GDM1 (cell line): Measurements from ENCODE around the gene LMX1A.

Experiments
- DNase-seq: peaks from one replicate; lab custom pipeline; 2025; lab: John Stamatoyannopoulos, UW

LMX1A gene

DNA sequence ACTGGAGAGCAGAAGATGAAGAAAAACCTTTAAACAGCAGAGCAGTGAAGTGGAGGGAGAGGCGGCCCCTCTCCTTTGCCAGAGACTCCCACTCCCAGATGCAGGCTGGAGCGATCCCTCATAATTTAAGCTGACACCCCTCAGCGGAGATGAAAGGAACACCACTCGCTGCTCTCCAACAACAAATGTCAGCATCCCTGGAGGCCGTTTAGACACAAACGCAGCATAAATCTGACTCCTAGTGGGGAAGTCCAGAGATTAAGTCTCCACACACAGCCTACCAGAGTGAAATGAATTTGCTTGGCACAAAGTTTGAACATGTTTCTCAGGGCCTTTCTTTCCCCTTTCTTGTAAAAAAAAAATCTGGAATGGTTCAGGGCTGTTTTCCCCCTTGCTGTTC lies 137.8 kb downstream of the LMX1A start:
- DNase-seq = no peak

DNA sequence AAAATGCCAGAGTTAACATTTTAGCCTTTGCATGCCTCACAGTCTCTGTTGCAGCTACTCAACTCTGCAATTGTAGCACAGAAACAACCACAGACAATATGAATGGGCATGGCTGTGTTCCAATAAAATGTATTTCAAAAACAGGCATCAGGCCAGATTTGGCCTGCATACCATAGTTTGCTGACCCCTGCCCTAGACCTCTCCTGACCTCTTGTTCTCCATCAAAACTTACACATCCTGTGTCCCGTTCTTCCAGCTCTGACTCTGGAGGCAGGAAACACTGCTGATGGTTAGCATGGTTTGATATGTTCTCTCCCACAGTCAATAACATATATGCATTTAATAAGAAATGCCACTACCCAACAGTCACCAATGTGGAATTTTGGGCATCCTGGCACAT lies 138.6 kb downstream of the LMX1A start:
- no peak for DNase-seq

DNA sequence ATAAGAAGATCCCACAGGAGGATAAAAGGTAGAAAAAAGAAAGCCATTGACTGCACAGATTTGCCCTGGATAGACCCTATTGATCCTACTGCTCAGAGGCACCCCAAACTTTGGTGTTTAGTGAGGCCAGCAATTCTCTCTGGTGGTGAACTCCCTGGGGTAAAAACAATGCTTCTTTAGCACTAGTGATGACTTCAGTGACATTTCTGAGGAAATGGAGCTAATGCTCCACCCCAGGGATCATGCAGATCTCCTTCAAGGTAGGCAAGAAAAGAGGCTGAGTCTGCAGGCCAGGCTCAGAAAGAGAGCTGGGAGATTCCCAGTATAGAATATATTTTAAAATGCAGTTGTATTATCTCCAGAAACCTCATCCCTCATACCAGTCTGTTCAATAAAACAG lies 140.3 kb downstream of the LMX1A start:
- DNase-seq = no peak

DNA sequence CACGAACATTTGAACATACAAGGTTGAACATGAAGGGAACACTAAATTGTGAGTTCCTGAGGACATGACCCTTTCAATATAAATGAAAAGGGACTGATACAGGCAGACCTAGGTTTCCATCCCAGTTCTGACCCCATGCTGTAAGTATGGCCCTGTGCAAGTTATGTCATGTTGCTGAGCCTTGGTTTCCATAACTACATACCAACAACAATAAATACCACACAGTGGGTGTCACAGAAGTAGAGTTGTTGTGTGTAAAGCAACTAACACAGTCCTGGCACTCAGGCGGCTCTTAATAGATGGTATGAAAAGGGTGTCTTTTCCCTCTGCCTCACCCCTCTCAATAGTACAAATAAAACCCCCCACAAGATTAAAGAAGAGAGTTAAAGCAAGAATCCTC lies 140.8 kb downstream of the LMX1A start:
- no peak for DNase-seq

DNA sequence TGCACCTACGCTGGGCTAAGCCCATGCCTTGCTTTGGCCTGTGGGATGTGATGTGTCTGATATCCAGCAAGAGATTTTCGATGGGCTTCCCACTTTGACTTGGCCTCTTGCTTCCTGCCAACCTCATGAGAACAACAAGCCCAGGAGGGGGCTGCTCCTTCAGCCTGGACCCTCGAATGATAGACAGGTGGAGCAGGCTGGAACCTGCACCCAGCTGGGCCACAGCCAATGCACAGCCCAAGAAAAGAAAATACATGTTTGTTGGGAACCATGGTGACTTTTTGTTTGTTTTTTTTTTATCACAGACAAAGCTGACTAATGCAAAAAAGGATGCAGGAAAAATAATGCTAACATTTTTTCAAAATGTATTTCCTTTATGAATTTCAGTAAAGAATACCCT lies 144.3 kb downstream of the LMX1A start:
- no peak for DNase-seq

DNA sequence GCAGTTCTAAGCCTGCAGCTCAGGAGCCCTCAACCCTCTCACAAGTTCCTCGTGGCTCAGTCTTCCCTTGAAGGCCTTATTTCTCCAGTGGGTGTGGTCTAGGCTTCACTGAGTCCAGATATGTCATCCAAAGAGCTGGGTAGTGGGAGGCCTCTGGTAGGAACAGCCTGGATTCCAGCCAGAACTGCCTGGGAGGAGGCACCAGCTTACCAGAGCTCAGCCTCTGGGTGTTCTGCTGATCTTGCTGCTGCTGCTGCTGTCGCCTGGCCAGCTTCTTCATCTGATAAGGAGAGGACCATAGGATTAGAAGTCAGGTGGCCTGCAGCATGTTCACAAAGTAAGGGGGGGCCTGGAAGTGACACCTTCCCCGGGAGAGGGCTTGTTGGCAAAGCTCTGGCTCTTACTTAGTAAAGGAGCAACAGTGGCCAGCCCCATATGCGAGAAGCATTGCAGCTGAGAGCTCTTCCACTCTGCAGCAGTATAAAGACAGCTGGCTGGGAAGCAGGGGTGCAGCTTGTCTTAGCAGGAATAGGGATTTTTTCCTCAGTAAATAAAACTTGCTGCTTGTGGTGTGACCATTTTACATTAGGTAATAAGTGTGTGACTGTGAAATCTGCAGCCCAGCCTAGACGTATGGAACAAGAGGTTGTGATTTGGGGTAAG lies 148.5 kb downstream of the LMX1A start:
- DNase-seq = no peak

DNA sequence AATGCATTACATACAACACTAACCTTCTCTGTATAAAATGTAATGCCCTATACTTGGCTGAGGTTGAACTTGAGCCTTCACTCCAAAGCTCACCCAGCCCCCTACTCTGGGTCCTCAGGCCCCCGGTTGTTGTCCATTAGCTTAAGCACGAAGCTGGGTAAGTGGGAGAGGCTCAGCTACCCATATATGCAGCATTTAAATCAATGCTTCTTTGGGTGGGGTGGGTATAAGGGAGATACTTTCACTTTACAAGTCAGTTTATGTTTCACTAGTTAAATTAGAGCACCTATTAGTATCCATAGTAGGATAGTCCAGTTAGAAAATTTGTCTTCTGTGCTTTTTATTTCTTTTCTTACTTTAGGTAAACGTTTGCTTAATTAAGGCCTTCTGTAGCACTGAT lies 151.4 kb downstream of the LMX1A start:
- DNase-seq = no peak

DNA sequence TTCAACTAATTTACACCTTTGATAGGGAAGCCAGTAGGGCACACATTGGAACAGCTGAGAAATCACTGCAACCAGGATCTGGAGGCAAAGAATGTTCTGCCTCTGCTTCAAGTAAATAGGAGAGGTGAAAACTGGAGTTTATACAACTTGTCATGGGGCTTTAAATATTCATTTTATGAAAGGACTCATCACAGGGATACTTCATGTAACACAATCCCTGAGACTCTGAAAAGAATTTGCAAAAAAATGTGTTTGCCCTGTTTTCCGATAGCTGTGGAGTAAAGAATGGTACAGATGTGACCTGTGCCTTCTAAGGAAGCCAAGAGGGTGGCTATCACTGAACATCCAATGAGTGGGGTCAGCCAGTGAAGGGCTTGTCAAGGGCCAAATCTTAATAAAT lies 152.0 kb downstream of the LMX1A start:
- no peak for DNase-seq

DNA sequence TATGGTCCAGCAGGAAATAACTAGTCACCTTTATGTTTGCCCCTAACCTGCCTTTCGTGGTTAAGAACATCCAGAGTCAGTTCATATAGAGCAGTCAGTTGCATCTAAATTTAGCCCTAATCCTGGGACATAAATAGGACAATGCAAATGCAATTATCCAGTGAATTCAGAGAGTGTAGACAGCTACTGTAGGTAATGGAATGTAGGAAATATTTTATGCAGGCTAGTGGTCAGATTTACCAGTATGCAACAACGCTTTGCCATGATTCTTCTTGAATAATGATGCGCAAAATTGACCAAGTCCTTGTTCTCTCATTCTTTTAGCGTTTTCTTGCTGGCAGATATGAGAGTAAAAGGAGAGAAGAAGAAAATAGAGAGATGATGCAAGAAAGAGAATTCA lies 165.4 kb downstream of the LMX1A start:
- DNase-seq = no peak

DNA sequence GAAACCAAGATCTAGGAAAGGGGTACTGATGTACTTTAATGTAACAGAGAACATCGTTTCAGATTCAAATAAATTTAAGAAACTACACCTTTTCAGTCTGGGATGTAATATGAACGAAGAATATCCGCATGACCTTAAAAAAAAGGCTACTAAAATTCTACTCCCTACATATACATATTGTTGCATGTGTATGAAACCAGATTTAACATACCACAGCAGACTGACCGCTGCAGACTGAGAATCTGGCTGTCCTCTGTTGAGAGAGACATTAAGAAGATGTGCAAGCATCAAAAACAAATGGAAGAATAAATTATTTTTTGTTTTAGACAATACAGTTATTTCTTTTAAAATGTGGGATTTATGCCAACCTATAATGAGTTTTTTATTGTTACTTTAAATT lies 166.6 kb downstream of the LMX1A start:
- DNase-seq = no peak

DNA sequence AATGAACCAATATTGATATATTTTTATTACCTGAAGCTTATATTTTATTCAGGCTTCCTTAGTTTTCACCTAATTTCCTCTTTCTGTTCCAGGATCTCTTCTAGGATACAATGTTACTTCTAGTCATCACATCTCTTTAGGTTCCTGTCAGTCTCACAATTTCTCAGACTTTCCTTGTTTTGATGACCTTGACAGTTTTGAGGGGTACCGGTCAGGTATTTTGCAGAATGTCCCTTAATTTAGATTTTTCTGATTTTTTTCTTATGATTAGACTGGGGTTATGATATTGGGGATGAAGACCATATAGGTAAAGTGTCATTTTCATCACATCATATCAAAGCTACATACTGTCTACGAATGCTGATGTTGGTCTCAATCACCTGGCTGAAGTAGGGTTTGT lies 167.5 kb downstream of the LMX1A start:
- DNase-seq = no peak

DNA sequence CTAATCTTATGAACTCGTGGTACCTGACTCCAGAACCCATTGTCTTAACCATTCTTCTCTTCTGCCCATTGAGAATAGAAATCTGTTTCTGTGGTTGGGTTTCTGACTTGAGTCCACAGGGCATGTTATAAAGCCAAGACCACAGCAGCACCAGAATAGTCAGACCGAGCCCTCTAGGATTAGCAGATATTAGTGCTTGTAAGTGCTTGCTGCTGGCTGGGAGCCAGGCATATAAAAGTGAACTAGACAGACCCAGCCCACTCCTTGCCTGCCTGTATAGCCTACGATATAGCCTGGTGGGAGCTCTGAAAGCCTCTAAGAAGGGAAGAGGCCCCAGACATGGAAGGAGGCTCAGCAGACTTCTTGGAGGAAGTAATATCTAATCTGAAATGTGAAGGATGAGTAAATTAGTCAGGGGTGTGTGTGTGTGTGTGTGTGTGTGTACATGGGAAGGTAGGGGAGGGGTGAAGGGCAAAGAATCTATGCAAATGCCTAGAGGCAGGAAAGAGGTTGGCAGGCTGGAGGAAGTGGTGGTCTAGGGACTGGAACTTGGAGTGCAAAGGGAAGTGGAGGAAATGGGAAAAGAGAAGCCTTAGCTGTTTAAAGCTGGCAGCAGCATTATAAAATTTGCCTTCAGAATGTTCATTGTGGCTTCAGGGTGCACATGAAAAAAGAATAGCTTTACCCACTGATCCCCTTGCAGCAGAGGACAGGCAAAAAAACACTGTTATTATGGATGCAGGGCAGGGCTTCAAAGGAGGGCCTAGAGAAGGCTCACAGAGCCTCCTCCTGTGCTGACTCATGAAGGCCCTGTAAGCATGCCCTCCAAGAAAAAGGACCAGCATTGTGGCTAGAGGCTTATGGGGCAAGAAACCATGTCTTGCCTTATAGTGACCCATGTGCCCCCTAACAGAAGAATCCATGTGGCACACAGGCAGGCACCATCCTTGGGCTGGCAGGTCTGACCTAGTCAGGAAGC lies 169.2 kb downstream of the LMX1A start:
- DNase-seq = no peak

DNA sequence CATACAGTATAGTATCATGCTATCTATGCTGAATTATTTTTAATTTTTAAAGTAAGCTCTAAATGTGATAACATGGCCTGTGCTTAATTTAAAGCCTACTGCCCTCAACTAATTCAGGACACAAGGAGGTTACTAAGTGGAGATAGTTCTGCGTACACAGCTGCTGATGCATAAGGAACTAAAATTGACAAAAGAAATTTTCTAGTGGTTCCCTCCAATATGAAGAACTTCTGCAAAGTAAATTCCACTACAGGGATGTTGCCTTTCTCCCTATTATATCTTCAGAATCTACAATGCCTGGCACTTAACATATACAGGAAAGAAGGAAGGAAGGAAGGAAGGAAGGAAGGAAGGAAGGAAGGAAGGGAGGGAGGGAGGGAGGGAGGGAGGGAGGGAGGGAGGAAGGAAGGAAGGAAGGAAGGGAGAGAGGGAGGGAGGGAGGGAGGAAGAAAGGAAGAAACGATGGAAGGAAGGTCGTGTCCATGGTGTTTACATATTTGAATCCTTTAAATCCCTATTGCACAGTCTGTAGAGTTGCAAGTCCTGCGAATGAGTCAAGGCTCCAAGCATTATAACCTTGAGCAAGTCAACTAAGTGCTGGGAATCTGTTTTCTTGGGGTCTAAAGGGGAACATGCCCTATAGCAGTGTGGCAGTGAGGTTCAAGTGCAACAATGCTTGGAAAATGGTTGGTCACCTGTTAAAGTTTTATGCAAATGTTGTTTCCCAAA lies 171.2 kb downstream of the LMX1A start:
- DNase-seq = no peak

DNA sequence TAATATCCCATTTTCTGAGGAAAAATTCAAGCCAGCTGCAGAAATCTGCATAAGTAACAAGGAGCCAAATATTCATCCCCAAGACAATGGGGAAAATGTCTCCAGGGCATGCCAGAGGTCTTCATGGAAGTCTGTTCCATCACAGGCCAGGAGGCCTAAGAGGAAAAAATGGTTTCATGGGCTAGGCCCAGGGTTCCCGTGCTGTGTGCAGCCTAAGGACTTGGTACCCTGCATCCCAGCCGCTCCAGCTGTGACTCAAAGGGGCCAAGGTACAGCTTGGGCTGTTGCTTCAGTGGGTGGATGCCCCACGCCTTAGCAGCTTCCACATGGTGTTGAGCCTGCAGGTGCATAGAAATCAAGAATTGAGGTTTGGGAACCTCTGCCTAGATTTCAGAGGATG lies 173.5 kb downstream of the LMX1A start:
- no peak for DNase-seq

DNA sequence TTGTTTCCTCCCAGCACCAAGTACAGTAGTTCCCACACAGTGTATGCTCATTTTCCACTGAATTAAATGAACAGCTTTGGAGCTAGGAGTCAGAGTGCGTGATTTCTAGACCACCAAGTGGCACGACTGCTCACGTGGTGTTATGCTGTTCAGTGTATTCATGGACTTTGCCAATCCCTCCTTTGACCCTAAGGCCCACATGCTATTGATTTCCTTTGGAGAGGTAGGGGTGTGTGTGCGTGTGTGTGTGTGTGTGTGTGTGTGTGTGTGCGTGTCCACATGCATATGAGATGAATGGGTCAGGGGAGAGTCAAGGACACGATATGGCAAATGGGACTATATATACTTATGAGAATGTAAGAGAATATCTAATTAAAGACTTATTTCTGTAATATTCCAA lies 177.2 kb downstream of the LMX1A start:
- no peak for DNase-seq

DNA sequence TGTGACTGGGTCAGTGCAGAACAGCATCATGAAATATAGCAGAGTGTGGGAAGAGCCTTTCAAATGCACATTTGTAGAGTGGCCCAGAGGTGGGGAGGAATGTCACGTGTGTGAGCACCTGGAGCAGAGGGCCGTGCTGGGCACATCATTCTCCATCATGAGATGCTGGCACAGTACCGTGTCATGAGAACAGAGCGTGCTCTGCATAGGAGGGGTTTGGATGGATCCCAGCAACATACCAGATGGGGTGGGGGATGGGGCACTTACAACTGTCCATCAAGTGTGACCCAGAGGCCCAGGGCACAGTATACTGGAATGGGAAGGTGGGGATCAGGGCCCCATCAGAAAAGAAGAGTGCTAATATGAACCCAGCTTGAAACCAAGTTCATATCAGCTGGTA lies 182.0 kb downstream of the LMX1A start:
- no peak for DNase-seq

DNA sequence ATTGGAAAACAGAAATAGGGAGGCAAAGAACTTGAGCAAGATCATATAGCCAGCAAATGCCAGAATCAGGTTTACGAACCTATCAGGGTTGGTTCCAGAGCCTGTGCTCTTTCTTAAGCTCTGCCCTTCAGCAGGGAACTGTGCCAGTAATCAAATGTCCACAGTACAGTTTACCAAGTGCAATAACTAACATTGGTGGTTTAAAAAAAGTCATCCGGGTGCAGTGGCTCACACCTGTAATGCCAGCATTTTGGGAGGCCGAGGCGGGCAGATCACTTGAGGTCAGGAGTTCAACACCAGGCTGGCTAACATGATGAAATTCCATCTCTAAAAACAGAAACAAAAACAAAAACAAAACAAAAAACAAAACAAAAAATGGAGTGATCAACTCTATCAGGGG lies 182.7 kb downstream of the LMX1A start:
- no peak for DNase-seq

DNA sequence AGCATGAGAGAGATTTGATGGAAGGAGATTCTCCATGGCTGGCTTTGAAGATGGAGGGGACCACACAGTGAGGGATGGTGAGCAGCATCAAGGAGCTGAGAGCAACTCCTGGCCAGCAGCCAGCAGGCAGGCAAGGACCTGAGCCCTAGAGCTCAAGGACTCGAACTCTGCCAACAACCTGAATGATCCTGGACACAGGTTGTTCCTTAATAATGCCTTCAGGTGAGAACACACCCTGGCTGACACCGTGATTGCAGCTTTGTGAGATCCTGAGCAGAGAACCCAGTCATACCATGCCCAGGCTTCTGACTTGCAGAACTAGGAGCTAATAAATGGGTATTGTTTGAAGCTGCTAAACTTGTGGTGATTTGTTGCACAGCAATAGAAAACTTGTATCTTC lies 183.1 kb downstream of the LMX1A start:
- DNase-seq = no peak

DNA sequence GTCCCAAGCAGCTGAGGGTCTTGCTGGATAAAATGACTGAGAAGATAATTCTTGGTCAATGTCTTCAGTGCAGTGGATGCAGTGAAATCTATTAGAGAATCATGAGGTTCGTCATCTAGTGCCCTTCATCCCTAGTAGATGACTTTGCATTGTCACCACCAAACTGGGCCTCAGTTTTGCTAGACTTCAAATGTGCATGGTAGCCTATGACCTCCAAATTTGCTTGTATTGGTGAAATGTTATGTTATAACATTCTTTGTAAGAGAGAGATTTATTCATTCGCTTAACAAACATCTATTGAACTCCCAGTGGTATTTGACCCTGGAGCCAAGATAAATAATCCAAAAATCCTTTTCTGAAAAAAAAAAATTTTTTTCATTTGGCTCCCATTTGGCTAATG lies 183.8 kb downstream of the LMX1A start:
- DNase-seq = no peak

DNA sequence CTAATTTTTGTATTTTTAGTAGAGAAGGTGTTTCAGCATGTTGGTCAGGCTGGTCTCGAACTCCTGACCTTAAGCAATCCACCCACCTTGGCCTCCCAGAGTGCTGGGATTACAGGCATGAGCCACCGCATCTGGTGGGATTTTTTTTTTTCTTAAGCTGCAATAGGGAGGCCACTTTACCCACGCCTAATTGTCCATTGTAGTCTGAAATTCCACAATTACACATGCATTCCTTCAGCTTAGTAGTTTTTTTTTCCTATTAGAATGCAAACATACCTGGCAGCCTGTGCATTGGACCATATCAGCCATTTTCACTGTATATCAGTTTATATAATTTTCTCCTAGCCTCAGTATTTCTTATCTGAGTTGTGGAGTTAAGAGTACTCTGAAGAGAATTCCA lies 186.8 kb downstream of the LMX1A start:
- DNase-seq = no peak

DNA sequence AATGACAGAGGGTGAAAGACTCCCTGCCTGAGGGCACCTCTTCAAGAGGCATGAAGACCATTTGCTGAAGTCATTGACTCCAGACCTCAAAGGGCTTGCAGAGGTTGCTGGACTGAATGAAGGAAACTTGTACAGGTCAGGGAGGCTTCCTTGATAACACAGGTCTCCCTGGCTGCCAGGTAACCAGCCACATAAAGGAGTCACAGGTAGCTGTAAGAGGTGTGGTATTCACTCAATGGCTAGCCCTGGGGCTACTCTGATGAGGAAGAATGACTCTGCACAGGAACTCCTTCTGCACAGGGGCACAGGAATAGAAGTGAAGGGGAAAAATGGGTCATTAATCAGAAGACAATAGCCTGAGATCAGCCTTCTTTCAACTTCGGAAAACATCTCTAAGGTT lies 187.5 kb downstream of the LMX1A start:
- DNase-seq = no peak

DNA sequence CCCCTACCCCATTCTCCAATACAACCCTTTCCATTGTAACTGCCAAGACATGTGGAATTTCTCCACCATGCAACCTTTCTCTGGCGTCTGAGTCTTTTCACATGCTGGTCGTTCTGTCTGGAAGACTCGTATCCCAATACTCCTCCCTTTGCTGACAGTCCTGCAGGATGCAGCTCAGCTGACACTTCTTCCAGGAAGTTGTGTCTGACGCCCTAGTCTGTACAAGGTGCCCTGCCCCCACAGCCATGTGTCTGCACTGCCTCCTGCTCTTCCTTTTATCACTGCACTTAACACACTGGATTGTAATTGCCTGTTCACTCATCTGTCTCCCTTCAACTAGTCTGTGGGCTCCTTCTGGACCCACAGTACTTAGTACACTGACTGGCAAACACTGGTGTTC lies 188.0 kb downstream of the LMX1A start:
- no peak for DNase-seq

DNA sequence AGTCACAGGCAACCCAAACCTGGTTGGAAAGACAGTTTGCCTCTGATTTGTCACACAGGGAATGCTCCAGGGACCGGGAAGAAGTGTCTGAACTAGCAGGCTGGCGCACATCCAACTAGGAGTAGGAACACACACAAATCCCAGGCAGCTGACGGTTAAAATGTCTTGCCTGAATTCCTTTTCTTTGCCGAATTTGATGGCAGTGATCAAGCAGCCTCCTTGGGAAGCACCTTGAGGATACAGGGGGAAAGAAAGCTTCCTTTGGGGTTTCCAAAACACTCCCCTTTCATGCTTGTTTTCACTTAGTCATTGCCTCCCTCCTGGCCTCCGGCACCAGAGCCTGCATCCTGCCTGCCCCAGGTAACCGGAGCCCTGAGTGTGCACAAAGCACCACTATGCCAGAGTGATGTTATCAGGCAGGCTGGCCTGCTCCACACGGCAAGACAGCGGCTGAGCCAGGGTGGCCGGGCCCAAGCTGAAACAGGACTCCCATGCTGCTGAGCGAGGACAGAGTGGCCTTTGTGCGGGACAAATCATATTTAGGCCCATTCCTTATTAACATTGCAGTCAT lies 193.8 kb downstream of the LMX1A start:
- no peak for DNase-seq
